ENCODE data around the gene ZC3H6.

The ZC3H6 gene
- 7.1 to 98.0 (median 71.2) reads per million in 3 experiments for total RNA-seq

DNA sequence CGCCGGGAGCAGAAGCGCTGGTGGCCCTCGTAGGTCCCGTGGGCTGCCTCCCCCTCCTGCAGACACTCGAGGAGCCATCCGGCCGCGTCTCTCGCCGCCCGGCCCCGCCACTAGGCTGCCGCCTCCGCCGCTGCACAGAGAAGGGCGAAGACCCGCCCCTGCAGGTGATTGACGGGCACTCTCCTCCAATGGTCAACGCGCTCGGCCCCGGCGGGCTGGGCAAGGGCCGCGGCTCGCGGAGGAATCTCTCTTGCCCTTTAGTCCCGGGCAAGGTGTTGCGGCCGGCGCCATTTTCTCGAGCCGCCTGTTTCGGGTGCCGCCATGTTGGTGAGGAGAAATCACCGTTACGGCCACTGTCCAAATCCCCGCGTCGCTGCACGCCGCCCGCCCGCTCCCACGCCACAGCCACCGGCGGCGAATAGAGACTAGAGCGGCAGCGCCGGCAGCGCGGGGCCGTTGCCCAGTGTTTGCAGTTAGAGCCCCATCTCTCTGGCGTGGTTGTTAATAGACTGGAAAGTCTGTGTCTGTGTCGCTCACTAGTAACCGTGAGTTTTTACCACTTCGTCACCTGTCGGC, at the start of gene ZC3H6:
TSS of gene ZC3H6 (plus strand) at position 287 of the 576 bp plus-strand sequence. CDS start 398 bp downstream, outside the sequence.
- DNase-seq, result peak; percentile 99

- DNase-seq, result no peak
Observed at GRCh38 chr2:112229348-112229747, 46.0 kb upstream of the ZC3H6 start.

DNA sequence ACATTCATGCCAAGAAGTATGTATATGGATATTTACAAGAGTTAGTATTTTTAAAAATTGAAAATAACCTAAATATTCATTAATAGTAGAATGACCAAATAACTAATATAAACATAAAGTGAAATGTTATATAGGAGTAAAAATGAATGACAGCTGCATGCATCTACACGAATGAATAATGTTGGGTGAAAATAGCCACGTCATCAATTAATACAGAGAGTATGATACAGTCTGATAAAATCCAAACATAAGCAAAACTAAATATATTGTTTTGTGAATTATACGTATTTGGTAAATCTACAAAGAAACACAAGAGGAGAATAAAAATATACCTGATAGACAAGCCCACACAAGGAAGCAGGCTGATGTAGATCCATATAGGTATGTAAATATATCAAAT, 45.0 kb upstream of the ZC3H6 start:
- no peak for DNase-seq

GRCh38 chr2:112239862-112240261, 35.5 kb upstream of the ZC3H6 start:
- no peak for DNase-seq

GRCh38 chr2:112242384-112242783, 33.0 kb upstream of the ZC3H6 start:
- DNase-seq, result no peak

- DNase-seq, result no peak
Observed at GRCh38 chr2:112243233-112243632, 32.2 kb upstream of the ZC3H6 start.

GRCh38 chr2:112244854-112245253, 30.5 kb upstream of the ZC3H6 start:
- no peak for DNase-seq

- DNase-seq, result no peak
Observed at GRCh38 chr2:112251271-112251670, 24.1 kb upstream of the ZC3H6 start.

- no peak for DNase-seq
Observed at GRCh38 chr2:112253261-112253815, 22.1 kb upstream of the ZC3H6 start.

GRCh38 chr2:112254466-112255240, 20.7 kb upstream of the ZC3H6 start, which contains the start of gene ZC3H8:
Gene ZC3H8 (minus strand): TSS chr2:112255042. CDS start chr2:112254981, 61 bp downstream.
- peak; percentile 95 for DNase-seq

- DNase-seq, result no peak
Observed at GRCh38 chr2:112255875-112256274, 19.5 kb upstream of the ZC3H6 start.

- DNase-seq, result no peak
Observed at GRCh38 chr2:112256654-112257053, 18.7 kb upstream of the ZC3H6 start.

DNA sequence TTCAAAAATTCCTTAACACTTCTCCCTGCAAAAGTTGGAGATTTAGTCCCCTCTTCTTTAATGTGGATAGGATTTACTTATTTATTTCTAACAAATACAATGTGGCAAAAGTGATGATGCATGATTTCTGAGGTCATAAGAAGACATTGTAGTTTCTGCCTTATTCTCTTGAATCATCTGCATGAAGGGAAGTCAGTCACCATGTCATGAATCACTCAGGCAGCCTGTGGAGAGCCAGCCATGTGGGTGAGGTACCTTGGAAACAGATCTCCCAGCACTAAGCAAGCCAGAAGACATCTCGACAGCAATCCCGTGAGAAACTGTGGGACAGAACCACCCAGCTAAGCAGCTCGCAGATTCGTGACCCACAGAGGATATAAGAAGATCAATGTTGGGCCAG, 17.8 kb upstream of the ZC3H6 start:
- no peak for DNase-seq

- DNase-seq, result peak; percentile 73
Observed at GRCh38 chr2:112259509-112260294, 15.7 kb upstream of the ZC3H6 start.

- no peak for DNase-seq
Observed at GRCh38 chr2:112260295-112260625, 15.1 kb upstream of the ZC3H6 start.

- no peak for DNase-seq
Observed at GRCh38 chr2:112262876-112263275, 12.5 kb upstream of the ZC3H6 start.

DNA sequence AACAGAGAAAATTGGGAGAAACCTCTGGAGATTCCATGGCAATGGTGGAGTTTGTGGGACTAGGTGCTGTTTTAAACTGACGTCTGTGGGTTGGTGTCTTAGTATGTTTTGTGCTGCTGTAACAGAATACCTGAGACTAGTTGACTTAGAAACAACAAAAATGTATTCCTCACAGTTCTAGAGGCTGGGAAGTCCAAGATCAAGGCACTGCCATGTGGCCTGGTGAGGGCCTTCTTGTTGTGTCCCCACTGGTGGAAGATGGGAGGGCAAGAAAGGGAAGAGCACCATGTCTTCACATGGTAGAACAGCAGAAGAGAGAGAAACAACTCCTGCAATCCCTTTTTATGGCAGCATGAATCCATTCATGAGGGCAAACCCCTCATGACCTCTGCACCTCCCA, 6.8 kb upstream of the ZC3H6 start:
- DNase-seq, result no peak

DNA sequence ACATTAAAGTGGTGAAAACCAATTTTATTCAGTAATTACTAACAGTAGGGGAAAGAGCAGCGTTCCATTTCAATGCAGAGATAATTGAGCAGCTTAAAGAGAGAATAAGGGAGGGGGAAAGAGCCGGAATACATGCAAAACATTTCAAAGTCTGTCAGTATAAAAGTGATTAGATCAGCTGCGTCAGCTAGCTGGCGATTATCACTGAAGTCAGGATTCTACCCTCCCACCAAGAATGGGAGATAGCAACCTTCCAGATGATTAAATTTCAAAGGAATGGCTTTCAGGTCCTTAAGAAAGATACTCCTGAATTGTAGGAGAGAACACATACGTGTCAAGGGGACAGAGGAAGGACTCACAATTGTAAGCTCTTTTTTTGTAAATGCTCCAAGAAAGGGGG, 2.7 kb upstream of the ZC3H6 start:
- DNase-seq, result no peak

DNA sequence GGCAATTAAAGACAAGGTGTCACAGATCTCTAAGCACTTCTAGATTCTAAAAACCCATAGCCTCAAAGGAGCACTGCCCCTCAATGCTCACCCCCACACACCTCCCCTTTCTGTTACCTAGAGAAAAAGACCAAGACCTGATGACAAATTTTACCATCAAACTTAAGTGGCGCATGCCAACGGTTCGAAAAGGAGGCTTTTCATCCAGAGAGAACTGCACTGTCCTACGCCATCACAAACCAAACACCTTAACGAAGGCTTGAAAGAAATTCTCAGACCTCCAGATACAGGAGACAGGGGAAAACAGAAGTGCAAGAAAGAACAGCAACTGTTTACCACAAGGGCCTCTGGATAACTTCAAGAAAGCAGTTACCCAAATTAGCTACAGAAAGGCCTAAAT, 2.0 kb upstream of the ZC3H6 start:
- no peak for DNase-seq

DNA sequence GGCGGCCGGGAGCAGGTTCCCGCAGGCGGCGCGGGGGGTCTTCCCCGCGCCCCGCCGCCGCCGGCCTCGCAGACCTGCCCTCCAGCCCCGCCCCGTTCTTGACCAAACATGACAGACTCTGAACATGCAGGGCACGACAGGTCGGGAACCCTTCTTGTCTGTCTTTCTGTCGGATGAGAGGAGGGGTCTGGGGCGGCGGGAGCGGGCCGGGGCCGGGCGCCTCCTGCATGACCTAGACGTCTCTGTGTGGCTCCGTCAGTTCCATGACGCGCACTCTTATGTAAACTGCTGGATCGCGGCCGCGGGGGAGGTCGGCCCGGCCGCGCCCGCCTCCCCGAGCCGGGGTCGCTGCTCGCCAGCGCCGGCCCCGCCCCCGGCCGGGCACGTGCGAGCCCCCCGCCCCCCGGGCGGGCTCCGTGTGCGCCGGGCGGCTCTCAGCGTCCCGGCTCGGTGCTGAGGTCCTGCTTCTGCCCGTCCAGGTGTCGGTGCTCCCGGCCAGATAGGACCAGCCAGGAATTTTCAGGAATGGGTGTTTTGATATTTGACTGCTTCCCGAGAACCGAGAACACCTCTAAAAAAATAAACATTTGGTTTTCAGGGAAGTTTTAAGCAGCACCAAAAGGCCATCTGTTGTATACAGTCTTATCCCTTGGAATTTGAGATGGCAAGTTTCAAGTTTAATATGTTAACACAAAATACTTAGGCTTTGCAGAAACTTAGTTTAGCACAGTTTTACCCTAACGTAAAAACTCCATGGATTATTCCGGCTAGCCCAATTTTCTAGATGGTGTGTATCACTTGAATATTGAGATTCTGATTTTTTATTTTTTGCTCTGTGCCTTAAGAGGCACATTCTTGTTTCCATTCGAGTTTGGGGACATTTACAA, 733 bp downstream of the ZC3H6 start:
- peak; percentile 79 for DNase-seq

- DNase-seq, result no peak
Observed at GRCh38 chr2:112276954-112277353, 1.6 kb downstream of the ZC3H6 start.

GRCh38 chr2:112277596-112278220, 2.3 kb downstream of the ZC3H6 start:
- peak; percentile 42 for DNase-seq

All from central memory CD4-positive, alpha-beta T cell (primary cell).